A673 (cell line): ENCODE measurements around the gene WDR26.

Experiments
- CTCF ChIP-seq: fragments of 300-800, 200-600 bp; sonication (generic); conservative IDR thresholded peaks from 2 replicates; pipeline ENCODE4 v1.5.1; 2017; ENCODE audit warnings: low read depth, mild to moderate bottlenecking, antibody characterized with exemption, low read length, moderate library complexity, mixed read lengths
- EZH2 ChIP-seq: fragments of 200-600 bp; sonication (generic); IDR thresholded peaks from 2 replicates; pipeline ENCODE4 v1.6.1; 2017; ENCODE audit warnings: borderline replicate concordance, low read depth, mild to moderate bottlenecking, mixed read lengths, antibody characterized with exemption, low read length; ENCODE audit not compliant: poor library complexity, severe bottlenecking

- TF ChIP-seq CTCF, result no peak
- no peak for TF ChIP-seq EZH2
These were observed 4.4 kb upstream of the WDR26 start for GRCh38 chr1:224438989-224439388.
